Activated T-helper 9 cell treated with anti-CD3 and anti-CD28 coated beads, Interleukin-2, amount 50 U/mL, for 16 hours (primary cell): ENCODE data around the gene CFAP61.
"Not testable (repeated sequence)": the region's sequence is repeated elsewhere in the genome, so short reads cannot be mapped to it uniquely, and the experiment has no call there.

Source experiments
- DNase-seq: peaks from one replicate; pipeline ENCODE4 v3.0.0-alpha.2; 2020; ENCODE audit warnings: low read depth

Gene CFAP61

GRCh38 chr20:20211274-20211987 lies 159.1 kb downstream of the CFAP61 start:
- DNase-seq, result no peak

GRCh38 chr20:20211988-20212518 lies 159.7 kb downstream of the CFAP61 start:
- no peak for DNase-seq

GRCh38 chr20:20212675-20213096 lies 160.4 kb downstream of the CFAP61 start:
- no peak for DNase-seq

- no peak for DNase-seq
Measured at GRCh38 chr20:20213526-20214121, 161.3 kb downstream of the CFAP61 start.

GRCh38 chr20:20214757-20215275 lies 162.5 kb downstream of the CFAP61 start:
- no peak for DNase-seq

GRCh38 chr20:20215976-20216727 lies 163.8 kb downstream of the CFAP61 start:
- no peak for DNase-seq

- no peak for DNase-seq
Measured at GRCh38 chr20:20216941-20217340, 164.6 kb downstream of the CFAP61 start.

- DNase-seq, result no peak
Measured at GRCh38 chr20:20217621-20218020, 165.3 kb downstream of the CFAP61 start.

GRCh38 chr20:20218106-20218505 lies 165.8 kb downstream of the CFAP61 start:
- not testable (repeated sequence) for DNase-seq

GRCh38 chr20:20219016-20219415 lies 166.7 kb downstream of the CFAP61 start:
- DNase-seq, result no peak

GRCh38 chr20:20220134-20220533 lies 167.8 kb downstream of the CFAP61 start:
- DNase-seq, result no peak

- no peak for DNase-seq
Measured at GRCh38 chr20:20223981-20224380, 171.6 kb downstream of the CFAP61 start.

GRCh38 chr20:20224806-20225205 lies 172.5 kb downstream of the CFAP61 start:
- DNase-seq, result no peak

GRCh38 chr20:20225325-20226043 lies 173.2 kb downstream of the CFAP61 start:
- no peak for DNase-seq

GRCh38 chr20:20226554-20226953 lies 174.2 kb downstream of the CFAP61 start:
- DNase-seq, result no peak

- no peak for DNase-seq
Measured at GRCh38 chr20:20227013-20227571, 174.8 kb downstream of the CFAP61 start.

- no peak for DNase-seq
Measured at GRCh38 chr20:20228351-20228750, 176.0 kb downstream of the CFAP61 start.

- no peak for DNase-seq
Measured at GRCh38 chr20:20229595-20229994, 177.3 kb downstream of the CFAP61 start.

- DNase-seq, result no peak
Measured at GRCh38 chr20:20230741-20231140, 178.4 kb downstream of the CFAP61 start.

GRCh38 chr20:20231528-20232298 lies 179.4 kb downstream of the CFAP61 start:
- no peak for DNase-seq

GRCh38 chr20:20233041-20233514 lies 180.7 kb downstream of the CFAP61 start:
- DNase-seq, result no peak
